Left renal pelvis (tissue), 4 donors: ENCODE measurements around the gene DNAH17. TPM values are rescaled to one million over a fixed set of nuclear protein-coding genes. Genes with fewer than 3 reads are reported as not detected.
"Not testable (repeated sequence)": the region's sequence is repeated elsewhere in the genome, so short reads cannot be mapped to it uniquely, and the experiment has no call there.

Experiments
- DNase-seq, 4 donors: peaks; one replicate each; pipeline ENCODE4 v3.0.0-alpha.2; 2013; ENCODE audit warnings: low read depth in 4 of 4, low spot score in 3 of 4
- polyA plus RNA-seq, 4 donors: library from polyadenylated mRNA; unstranded; fragments of 120-200 nt; gene quantifications; one replicate each; pipeline ENCODE4 v1.2.1, GENCODE V29; 2013; ENCODE audit not compliant: insufficient read length in 4 of 4

Gene DNAH17
- polyA plus RNA-seq, 4 donors = 1.5 to 4.8 (median 2.2) TPM

DNA sequence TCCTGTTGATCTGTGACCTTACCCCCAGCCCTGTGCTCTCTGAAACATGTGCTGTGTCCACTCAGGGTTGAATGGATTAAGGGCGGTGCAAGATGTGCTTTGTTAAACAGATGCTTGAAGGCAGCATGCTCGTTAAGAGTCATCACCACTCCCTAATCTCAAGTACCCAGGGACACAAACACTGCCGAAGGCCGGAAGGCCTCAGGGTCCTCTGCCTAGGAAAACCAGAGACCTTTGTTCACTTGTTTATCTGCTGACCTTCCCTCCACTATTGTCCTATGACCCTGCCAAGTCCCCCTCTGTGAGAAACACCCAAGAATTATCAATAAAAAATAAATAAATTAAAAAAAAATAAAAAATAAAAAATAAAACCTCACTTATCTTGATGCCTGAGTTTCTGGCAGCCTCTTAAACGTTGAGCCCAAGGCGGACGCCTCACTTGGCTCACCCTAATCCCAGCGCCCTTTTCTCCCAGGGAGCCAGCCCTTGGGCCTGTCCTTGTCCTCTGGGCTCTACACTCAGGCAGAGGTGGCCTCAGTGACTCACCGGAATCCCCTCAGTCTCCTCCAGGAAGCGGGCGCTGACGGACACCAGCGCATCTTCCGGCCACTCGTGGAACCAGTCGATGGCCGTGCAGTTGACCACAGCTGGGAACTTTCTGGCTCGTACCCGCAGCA lies 110.9 kb downstream of the DNAH17 start:
- DNase-seq = not testable (repeated sequence)

DNA sequence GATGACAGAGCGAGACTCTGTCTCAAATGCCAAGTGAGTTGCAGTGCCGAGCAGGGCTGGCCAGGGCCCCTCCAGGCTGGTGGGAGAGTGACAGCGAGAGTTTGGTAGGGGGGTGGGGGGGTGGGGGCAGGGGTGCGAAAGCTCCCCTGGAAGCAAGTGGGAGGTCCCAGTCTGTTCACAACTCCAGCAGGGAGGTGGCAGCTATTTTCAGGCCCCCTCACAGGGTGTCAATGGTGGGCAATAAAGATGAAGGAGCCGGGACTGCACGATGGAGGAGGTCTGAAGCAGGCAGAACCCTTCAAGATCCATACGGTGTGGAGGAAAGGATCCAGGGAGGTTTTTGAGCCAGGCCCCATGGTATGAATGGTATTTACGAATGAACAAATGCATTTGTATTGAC lies 115.0 kb downstream of the DNAH17 start:
- no peak for DNase-seq

DNA sequence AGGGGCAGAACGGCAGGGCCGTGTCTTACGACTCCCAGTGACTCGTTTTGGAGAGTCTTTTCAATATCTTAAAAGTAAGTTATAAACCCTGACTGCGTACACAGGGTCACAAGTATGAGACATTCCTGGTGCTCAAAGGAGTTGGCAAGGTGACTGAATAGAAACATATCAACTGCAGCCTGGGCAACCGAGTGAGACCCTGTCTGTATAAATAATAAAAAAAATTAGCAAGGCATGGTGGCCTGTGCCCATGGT lies 115.5 kb downstream of the DNAH17 start:
- DNase-seq = no peak

DNA sequence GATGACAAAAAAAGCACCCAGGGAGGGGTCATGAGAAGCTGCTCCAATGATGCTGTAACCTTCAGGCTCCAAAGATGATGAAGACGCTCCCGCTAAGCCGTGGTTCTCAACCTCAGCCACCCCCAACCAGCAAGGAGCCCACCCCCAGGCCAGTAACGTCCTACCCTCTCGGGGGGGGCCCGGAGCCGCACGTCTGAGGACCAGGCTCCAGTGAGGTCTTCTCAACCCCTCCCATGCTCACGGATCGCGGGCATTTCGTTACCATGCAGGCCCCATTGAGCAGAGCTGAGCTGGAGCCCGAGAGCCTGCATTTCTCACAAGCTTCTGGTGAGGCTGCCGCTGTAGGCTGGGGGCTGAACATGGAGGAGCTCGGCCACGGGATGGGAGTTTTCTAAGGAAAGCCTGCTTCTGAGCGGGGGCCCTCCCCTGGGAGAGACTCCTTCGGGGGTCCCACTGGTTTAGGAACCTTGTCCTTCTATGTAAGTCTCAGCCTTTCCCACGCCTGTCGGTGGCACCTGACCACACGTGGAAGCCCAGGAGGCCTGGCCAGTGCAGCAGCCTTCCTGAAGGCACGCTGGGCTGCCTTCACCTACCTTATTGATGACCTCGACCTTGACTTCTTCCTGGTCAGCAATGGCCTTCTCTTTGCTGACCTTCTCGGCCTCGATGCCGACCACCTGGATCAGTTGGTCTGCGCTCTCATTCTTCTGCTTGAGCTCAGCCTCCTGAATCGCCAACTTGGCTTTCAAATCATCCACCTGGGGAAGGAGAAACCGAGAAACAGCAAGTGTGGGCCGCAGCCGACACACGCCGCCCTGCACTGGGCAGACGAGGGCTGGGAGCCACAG lies 116.0 kb downstream of the DNAH17 start:
- no peak for DNase-seq

DNA sequence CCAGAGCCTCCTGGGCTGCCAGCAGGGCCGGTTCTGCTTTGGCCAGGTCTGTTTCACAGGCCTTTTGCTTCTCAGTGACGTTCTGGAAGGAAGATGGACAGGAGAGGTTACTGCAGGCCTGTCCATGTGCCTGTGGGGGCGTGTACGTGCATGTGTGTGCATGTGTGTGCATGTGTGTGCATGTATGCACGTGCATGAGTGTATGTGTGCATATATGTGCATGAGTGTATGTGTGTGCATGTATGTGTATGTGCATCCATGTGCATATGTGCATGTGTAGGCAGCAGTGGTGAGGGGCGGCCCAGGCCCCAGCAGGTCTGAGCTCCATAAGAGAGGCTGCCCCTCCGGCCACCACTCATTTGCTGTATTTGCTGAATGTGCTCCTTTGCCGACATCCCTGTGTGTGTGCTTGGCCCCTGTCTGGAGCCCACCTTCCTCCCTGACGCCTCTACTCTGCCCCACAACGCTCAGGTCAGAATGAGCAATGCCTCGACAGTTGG lies 117.0 kb downstream of the DNAH17 start:
- no peak for DNase-seq

DNA sequence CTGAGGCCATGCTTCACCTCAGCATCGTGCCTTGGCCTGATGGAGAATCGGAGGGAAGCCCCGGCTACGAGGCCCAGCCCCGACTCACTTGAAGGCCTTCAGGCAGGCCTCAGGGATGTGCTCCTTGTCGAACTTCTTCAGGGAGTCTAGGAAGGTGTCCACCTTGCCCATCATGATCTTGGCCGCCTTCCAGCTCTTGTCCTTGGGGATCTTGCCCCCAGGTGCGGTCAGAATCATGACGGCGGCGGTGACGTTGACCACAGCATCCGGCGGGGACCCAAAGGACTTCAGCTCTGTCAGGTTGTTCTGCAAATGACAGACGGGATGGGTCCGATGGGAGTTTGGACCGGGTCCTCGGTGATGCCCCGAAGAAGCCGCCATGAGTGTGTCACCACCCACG lies 117.5 kb downstream of the DNAH17 start:
- no peak for DNase-seq

DNA sequence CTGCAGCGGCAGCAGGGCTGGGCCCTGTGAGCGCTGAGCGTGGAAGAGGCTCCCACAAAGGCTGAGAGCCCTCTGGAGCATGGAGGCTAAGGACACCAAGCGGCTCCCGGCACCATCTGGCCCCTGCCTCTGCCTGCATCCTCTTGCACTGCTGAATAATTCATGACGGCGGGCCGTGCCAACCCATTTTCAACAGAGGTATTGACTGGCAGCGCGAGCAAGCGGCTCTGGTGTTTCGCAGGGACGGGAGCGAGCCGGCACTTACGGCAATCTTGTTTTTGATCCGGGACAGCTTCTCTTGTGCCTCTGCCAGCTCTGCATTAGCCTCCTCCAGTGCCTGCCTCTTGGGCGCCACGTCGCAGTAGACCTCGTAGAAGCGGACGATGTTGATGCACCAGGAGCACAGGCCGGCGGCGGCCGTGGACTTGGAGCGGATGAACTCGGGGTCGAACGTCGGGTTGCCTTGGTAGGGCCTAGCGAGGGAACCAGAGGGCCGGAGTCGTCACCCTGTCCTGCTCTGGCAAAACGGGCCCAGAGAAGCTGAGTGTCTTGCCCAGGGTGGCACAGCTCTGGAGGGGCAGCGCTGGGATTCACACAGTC lies 118.4 kb downstream of the DNAH17 start:
- DNase-seq = no peak

DNA sequence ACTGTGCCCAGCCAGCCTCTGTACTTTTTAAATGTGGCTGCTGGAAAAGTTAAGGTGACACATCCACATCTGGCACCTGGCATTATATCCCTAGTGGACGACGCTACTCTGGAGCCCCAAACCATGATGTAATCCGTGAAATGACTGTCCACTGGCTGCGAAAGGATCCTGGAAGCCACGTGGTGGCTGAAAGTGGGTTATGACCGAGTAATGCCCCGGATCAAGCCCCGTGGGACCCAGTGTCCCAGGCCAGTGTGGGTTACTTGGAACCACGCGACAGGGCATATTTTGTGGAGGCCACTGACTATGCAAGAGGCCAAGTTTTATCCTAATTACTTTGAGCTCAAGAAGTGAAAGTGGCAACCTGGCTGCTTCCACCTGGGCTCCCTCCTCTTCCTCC lies 119.1 kb downstream of the DNAH17 start:
- no peak for DNase-seq

DNA sequence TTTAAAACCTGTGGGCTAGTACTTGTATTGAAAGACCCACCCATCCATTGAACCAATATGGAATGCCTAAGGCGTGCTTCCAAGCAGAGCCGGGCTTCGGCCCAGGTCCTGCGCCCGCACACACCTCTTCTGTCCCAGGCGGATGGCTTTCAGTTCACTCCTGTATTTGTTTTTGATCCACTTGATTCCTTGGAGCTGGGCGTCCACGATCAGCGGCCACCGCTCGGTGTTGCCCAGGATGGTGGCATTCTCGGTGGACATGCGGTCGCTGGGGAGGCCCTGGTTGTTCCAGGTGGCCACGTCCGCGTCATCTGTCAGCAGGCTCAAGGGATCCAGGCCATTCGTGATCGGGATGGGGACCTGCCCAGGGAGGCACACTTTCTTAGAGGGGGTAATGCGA lies 122.8 kb downstream of the DNAH17 start:
- DNase-seq = no peak

DNA sequence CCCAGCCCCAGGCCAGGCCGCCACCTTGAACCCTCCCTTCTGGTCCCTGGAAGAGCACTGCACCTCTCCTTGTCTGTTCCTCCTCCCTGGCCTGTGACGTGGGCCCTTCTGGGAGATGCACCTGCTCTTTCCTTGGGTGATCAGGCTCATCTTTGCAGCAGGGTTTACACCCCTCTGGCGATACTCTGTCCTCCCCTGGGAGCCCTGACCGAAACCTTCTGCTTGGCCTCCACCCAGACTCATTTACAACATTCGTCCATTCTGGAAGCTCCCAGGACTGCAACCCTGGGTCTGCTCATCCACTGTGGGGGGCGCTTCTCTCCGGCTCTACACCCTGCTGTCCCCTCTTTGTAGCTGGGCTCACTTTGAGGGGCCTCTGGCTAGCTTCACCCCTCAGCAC lies 125.4 kb downstream of the DNAH17 start:
- no peak for DNase-seq

DNA sequence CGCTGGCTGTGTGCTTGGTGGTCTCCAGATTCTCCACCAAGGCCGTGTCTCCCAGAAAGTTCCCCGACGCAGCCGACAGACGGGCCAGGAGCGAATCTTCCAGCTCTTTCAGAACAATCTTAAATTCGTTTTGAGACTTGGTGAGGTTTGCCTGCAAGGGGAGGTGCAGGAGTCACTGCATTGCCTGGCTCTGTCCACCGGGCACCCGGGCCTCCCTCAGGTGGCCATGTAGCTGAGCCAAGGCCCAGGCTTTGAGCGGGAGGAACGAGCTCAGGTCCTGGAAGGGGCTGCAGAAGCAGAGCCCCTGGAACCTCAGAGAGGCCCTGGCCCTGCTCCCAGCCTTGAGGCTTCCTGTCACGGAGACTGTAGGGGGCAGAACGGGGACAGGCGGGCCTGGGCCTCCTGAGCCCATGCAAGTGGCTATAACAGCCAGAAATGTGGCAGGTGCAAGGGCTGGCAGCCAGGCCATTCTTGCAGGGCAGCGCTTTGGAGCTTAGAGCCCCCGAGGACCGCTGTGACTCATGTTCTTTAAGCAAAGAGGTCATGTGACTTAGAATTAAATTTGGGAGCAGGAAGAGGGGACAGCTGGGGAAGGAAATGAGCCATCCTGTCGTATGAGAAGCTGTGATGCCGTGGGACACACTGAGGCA lies 126.4 kb downstream of the DNAH17 start:
- no peak for DNase-seq

DNA sequence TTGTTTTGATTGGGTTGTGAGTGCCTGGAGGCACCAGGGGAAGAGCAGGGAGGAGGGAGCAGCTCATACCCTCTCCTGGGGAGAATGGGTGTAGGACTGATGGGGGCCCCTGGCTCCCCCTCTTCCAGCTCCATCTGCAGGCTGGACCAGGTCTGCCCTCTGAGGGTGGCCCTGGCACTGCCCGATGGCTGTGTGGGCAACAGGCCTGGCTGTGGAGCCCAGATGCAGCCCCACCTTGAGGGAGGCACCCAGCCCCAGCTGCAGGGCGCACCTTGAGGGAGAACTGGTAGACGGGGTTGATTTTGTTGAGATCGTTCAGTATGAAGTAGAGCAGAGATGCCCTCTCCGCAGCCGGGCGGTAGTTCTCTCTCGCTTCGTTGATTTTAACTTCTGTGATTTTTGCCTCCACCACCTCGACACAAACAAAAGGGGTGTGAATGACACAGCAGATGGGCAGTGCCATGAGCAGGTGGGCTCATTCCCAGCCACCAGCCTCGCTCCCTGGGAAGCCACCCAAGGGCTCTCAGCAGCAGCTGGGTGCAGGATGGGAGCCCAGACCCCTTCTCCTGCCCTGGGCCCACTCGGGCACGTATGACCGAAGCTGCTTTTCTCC lies 127.1 kb downstream of the DNAH17 start:
- DNase-seq = no peak

DNA sequence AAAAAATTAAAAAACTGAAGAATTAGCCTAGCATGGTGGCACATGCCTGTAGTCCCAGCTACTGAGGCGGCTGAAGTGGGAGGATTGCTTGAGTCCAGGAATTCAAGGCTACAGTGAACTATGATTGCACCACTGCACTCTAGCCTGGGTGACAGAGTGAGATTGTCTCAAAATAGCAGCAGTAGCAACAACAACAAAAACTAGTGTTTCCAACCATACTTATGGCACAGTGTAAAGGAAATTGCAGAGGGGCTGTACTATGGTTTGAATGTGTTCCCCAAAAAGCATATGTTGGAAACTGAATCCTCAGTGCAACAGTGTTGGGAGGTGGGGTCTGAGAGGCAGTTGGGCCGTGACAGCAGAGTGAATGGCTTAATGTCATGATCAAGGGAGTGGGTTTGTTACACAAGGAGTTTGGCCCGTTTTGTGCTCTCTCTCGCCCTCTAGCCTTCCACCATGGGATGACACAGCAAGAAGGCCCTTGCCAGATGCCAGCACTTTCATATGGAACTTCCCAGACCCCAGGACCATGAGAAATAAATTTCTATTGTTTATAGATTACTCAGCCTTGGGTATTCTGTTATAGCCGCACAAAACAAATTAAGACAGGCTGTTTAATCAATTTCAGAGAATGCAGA lies 128.7 kb downstream of the DNAH17 start:
- no peak for DNase-seq

DNA sequence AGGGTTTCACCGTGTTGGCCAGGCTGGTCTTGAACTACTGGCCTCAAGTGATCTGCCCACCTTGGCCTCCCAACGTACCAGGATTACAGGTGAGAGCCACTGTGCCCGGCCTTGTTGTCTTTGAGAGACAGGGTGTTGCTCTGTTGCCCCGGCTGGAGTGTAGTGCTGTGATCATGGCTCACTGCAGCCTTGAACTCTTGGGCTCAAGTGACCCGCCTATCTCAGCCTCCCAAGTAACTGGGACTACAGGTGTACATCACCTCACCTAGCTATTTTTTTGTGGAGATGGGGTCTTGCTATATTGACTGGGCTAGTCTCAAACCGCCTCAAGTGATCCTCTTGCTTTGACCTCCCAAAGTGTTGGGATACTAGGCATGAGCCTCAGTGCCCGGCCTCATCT lies 130.4 kb downstream of the DNAH17 start:
- DNase-seq = no peak

DNA sequence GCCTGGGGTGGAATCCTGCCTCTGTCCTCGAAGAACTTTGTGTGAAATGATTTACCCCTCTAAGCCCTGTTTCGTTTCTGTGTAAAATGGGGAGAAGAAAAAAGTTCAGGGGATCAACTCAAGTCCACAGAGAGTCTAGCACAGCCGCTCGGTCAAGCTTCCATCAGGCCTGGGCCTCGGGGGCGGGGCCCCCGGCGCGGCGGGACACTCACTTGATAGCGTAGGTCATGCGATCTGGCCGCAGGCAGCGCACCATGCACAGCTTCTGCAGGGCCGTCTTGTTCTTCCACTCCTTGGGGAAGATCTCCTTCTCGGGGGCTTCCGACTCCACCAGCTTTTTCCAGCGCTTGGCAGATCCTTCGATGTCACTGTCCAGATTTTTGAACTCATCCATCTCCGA lies 132.8 kb downstream of the DNAH17 start:
- no peak for DNase-seq

DNA sequence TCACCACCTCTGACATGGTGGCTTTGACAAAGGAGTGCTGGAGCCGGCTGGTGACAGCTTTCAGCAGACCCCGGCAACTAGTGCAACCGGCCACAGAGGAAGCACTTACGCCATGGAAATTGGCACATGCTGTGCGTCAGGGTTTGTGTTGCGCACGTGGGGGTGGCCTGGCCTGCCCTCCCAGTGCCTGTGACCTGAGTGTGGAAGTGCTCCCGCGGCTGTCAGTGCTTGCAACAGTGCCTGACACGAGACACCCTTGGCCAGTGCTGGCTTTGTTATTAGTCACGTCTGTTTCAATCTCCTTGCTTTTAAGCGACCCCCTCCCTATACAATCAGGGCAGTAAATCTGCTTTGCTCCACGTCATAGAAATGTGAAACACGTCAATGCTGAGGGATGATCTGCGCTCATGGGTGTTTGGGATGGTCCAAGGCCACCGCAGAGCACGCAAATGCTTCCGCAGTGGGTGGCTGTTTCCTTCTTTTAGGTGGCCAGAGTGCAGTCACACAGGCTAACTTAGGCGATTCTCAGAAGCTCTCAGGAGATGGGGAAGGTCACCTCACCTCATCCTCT lies 134.5 kb downstream of the DNAH17 start:
- DNase-seq = no peak

DNA sequence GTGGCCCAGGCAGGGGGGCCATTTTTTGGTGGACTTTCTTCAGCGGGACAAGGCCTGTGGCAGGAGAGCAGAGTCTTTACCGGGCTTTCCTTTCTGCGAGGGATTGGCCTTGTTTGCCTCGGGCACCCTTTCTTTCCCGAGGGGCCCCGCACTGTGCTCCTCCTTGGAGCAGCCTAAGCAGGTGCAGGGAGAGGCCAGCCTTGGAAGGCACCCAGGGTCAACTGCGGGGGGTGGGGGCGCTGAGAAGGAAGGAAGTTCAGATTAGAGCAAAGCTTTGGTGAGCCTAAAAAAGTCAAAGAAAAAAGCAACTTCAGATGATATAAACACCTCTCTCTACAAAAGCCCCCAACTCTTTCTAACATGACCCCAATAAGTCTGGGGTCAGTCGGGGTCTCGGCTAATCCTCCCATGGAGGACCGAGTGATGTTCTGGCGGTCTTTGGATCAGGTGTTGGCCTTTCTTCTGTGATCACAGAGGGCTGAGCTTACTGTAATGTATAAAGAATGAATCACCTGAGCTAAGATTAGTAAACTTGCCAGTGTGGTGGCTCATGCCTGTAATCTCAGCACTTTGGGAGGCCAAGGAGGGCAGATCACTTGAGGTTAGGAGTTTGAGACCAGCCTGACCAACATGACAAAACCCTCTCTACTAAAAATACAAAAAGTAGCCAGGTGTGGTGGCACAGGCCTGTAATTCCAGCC lies 135.8 kb downstream of the DNAH17 start:
- DNase-seq = no peak

DNA sequence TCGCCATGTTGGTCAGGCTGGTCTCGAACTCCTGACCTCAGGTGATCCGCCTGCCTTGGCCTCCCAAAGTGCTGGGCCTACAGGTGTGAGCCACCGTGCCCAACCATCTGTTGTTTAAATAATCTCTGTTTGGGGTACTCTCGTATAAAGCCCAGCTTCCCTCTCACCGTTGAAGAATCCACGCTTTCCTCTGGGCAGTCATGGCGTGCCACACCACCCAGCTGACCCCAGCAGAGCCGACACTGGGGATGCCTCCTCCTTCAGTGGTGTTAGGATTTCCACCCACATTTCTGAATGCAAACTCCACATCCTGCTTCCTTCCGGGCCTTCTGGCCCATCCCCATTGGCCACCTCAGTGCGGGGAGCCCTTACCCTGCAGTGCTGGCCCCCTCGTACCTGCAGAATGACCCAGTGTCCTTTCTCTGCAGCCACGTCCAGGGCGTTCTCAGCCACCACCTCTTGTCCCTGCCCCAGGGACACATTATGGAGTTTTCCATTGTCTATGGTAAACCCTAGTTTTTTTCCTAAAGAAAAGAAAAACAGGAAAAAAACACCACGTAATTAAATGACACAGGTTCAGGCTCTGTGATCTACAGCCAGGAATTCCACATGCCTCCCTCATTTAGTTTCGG lies 138.4 kb downstream of the DNAH17 start:
- DNase-seq = no peak

DNA sequence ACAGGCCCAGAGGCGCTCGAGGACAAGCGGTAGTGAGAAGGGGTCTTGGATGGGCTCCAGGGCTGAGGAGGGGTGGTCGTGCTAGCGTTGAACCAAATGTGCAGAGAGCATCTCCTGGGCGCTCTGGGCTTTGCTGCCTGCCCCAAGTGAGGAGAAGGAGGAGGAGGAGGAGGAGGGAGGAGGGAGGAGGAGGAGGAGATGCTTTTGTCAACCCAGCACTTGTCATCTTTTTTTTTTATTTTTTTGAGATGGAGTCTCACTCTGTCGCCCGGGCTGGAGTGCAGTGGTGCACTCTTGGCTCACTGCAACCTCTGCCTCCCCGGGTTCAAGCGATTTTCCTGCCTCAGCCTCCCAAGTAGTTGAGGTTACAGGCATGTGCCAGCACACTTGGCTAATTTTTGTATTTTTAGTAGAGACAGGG lies 138.9 kb downstream of the DNAH17 start:
- DNase-seq = no peak
